Activated CD8-positive, alpha-beta memory T cell treated with anti-CD3 and anti-CD28 coated beads for 24 hours (primary cell): Measurements from ENCODE around the gene ZNF397.

ENCODE experiments used
- DNase-seq: peaks from one replicate; pipeline ENCODE4 v3.0.0-alpha.2; 2020

ZNF397 gene

GRCh38 chr18:35247412-35248249 is 6.8 kb downstream of the ZNF397 start:
- no peak for DNase-seq

- DNase-seq = no peak
These were observed 7.6 kb downstream of the ZNF397 start for GRCh38 chr18:35248429-35248828.

GRCh38 chr18:35252466-35252865 is 11.6 kb downstream of the ZNF397 start:
- no peak for DNase-seq

GRCh38 chr18:35253655-35254287 is 12.9 kb downstream of the ZNF397 start:
- DNase-seq = no peak

- DNase-seq = no peak
These were observed 16.1 kb downstream of the ZNF397 start for GRCh38 chr18:35256947-35257346.

GRCh38 chr18:35264409-35264808 is 23.6 kb downstream of the ZNF397 start:
- no peak for DNase-seq

GRCh38 chr18:35267161-35267651 is 26.4 kb downstream of the ZNF397 start:
- DNase-seq = peak; percentile 89

GRCh38 chr18:35267809-35268208 is 27.0 kb downstream of the ZNF397 start:
- peak; percentile 67 for DNase-seq

GRCh38 chr18:35268821-35269220 is 28.0 kb downstream of the ZNF397 start:
- DNase-seq = no peak

GRCh38 chr18:35271656-35272055 is 30.8 kb downstream of the ZNF397 start:
- no peak for DNase-seq

GRCh38 chr18:35276267-35276666 is 35.4 kb downstream of the ZNF397 start:
- no peak for DNase-seq

- no peak for DNase-seq
These were observed 36.8 kb downstream of the ZNF397 start for GRCh38 chr18:35277633-35278032.

GRCh38 chr18:35278085-35278484 is 37.3 kb downstream of the ZNF397 start:
- DNase-seq = no peak

- no peak for DNase-seq
These were observed 38.1 kb downstream of the ZNF397 start for GRCh38 chr18:35278969-35279368.

- no peak for DNase-seq
These were observed 41.5 kb downstream of the ZNF397 start for GRCh38 chr18:35282353-35282752.

- DNase-seq = no peak
These were observed 43.3 kb downstream of the ZNF397 start for GRCh38 chr18:35283923-35284794.

GRCh38 chr18:35284841-35285240 is 44.0 kb downstream of the ZNF397 start:
- no peak for DNase-seq

GRCh38 chr18:35289293-35289692 is 48.5 kb downstream of the ZNF397 start:
- DNase-seq = no peak

- no peak for DNase-seq
These were observed 48.9 kb downstream of the ZNF397 start for GRCh38 chr18:35289727-35290093.

GRCh38 chr18:35290094-35290735 is 49.4 kb downstream of the ZNF397 start, which contains the start of gene ZSCAN30:
TSS of gene ZSCAN30 (minus strand) at chr18:35290229. CDS start at chr18:35264352, 25,877 bp downstream.
- peak; percentile 99 for DNase-seq

GRCh38 chr18:35291166-35291565 is 50.3 kb downstream of the ZNF397 start:
- DNase-seq = no peak

GRCh38 chr18:35296060-35296459 is 55.2 kb downstream of the ZNF397 start:
- DNase-seq = no peak

GRCh38 chr18:35303610-35304009 is 62.8 kb downstream of the ZNF397 start:
- no peak for DNase-seq
